Natural killer cell (primary cell): ENCODE results near the gene TENT5C. TPM values are rescaled to one million over a fixed set of nuclear protein-coding genes. Genes with fewer than 3 reads are reported as not detected.

Experiments used
- ATAC-seq, 3 donors: fragments of 150-1000 bp in 2 of 3; fragments of 200-7000 bp in 1 of 3; cut with Tn5 transposase; 1 replicate in 1 of 3; 2 replicates in 2 of 3; pipeline ENCODE4 v1.10.0; 2021; ENCODE audit warnings: mild to moderate bottlenecking in 2 of 3, moderate library complexity in 2 of 3
- DNase-seq, 2 donors: peaks; one replicate each; pipeline versions ENCODE4 v3.0.0 to v3.0.0-alpha.2; 2013 to 2021; ENCODE audit warnings: mixed read lengths in 1 of 2
- H3K27ac ChIP-seq: one replicate; pipeline ENCODE4 v1.5.1; 2013; ENCODE audit warnings: mild to moderate bottlenecking, low read length
- H3K27me3 ChIP-seq: one replicate; pipeline ENCODE4 v1.6.1; 2013; ENCODE audit warnings: low read length; ENCODE audit not compliant: control insufficient read depth, insufficient read depth
- H3K36me3 ChIP-seq: one replicate; pipeline ENCODE4 v1.6.1; 2013; ENCODE audit warnings: low read length; ENCODE audit not compliant: control insufficient read depth, insufficient read depth
- H3K4me1 ChIP-seq: one replicate; pipeline ENCODE4 v1.6.1; 2013; ENCODE audit warnings: low read length; ENCODE audit not compliant: control insufficient read depth, insufficient read depth
- H3K4me3 ChIP-seq: one replicate; pipeline ENCODE4 v1.5.1; 2013; ENCODE audit warnings: low read length
- H3K9me3 ChIP-seq: one replicate; pipeline ENCODE4 v1.6.1; 2013; ENCODE audit warnings: low read length; ENCODE audit not compliant: control insufficient read depth, insufficient read depth
- H3K27ac Mint-ChIP-seq, 2 donors: one replicate each; pipeline ENCODE4 v1.8.0; 2022; ENCODE audit warnings: mild to moderate bottlenecking in 2 of 2, mixed read lengths in 2 of 2, moderate library complexity in 1 of 2
- H3K27me3 Mint-ChIP-seq, 2 donors: one replicate each; pipeline ENCODE4 v1.8.0; 2022; ENCODE audit warnings: low read depth in 2 of 2, mixed read lengths in 2 of 2
- H3K36me3 Mint-ChIP-seq: one replicate; pipeline ENCODE4 v1.8.0; 2022; ENCODE audit warnings: mixed read lengths
- H3K4me1 Mint-ChIP-seq, 2 donors: one replicate each; pipeline ENCODE4 v1.8.0; 2022; ENCODE audit warnings: mixed read lengths in 2 of 2
- H3K4me3 Mint-ChIP-seq: one replicate; pipeline ENCODE4 v1.8.0; 2022; ENCODE audit warnings: mild to moderate bottlenecking, moderate library complexity, mixed read lengths
- H3K9me3 Mint-ChIP-seq, 2 donors: one replicate each; pipeline ENCODE4 v1.8.0; 2022; ENCODE audit warnings: mixed read lengths in 2 of 2
- WGBS: methylation state at CpG from one replicate; pipeline ENCODE4 v1.1.7; 2013; ENCODE audit warnings: missing lambda C conversion rate; ENCODE audit not compliant: insufficient coverage; 5-methylcytosine and 5-hydroxymethylcytosine counted together
- intact Hi-C: fragments of 100-400 bp; cut with micrococcal nuclease; formaldehyde crosslinking; loops from one replicate; pipeline ENCODE4 v1.14.2; 2022
- total RNA-seq, 4 donors: library from RNA; stranded (reverse); fragments of 120-200 nt in 1 of 4; gene quantifications; one replicate each; pipeline versions ENCODE4 v1.2.3 to v1.2.4, GENCODE V29; 2013 to 2022
- TF ChIP-seq, protein P1 (sequence below): fragments of 200-600 bp; IDR thresholded peaks from one replicate; pipeline ENCODE4 v1.8.0; 2022; ENCODE audit warnings: antibody characterized with exemption

The TENT5C gene
- total RNA-seq, 3 donors from 2014 or later (not counting 1 experiment from before 2014, with no cell fraction given), result 80.6 to 109 (median 90.9) TPM

DNA sequence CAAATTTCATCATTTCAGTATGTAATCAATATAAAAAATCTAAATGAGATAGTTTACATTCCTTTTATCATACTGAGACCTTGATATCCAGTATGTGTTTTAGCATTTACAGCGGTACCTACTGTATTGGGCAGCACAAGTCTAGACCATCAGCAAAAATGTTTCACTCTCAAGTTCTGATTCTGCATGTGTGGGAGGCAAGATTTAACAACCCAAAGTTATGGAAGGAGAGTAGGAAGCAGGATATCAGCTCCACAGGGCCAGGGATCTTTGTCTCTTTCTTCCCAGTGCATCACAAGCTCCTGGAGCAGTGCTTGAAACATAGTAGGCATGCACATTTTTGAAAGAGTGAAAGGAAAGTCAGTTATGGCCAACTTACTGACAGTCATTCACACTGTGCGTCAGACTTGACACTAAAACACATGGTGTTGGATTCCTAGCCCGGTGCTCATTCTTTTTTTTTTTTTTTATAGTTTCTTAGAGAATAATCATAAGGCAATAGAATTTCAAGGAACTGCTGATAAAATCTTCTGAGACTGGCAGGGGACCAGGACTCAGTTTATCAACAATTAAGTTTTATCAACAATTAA, 6.1 kb downstream of the TENT5C start:
- WGBS, result 57% methylated on average over 3 of the region's 3 CpGs
- Mint-ChIP-seq H3K36me3 (peaks cover 6% of the 10 kb centered on the region), H3K9me3 (no peaks in the 10 kb centered on the region), H3K4me3 (peak overlapping the region; percentile 72), H3K27ac (peak overlapping the region; percentile 74 to 87), H3K27me3 (peaks cover 4 to 5% of the 10 kb centered on the region in 2 donors), H3K4me1 (peaks cover 85 to 95% of the 10 kb centered on the region in 2 donors)
- DNase-seq (no peak), ATAC-seq (peak in 1 of 3 donors; percentile 46)
- no peak overlapping the region for H3K4me3 ChIP-seq
- TF ChIP-seq, protein P1, sequence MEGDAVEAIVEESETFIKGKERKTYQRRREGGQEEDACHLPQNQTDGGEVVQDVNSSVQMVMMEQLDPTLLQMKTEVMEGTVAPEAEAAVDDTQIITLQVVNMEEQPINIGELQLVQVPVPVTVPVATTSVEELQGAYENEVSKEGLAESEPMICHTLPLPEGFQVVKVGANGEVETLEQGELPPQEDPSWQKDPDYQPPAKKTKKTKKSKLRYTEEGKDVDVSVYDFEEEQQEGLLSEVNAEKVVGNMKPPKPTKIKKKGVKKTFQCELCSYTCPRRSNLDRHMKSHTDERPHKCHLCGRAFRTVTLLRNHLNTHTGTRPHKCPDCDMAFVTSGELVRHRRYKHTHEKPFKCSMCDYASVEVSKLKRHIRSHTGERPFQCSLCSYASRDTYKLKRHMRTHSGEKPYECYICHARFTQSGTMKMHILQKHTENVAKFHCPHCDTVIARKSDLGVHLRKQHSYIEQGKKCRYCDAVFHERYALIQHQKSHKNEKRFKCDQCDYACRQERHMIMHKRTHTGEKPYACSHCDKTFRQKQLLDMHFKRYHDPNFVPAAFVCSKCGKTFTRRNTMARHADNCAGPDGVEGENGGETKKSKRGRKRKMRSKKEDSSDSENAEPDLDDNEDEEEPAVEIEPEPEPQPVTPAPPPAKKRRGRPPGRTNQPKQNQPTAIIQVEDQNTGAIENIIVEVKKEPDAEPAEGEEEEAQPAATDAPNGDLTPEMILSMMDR, result no peak
- no peaks in the 10 kb centered on the region for H3K27me3 ChIP-seq
- peaks cover 1% of the 10 kb centered on the region for H3K36me3 ChIP-seq
- H3K4me1 ChIP-seq, result peaks cover 64% of the 10 kb centered on the region
- no peaks in the 10 kb centered on the region for H3K9me3 ChIP-seq
- intact Hi-C loops, result no loop called here
- H3K27ac ChIP-seq, result no peak overlapping the region

DNA sequence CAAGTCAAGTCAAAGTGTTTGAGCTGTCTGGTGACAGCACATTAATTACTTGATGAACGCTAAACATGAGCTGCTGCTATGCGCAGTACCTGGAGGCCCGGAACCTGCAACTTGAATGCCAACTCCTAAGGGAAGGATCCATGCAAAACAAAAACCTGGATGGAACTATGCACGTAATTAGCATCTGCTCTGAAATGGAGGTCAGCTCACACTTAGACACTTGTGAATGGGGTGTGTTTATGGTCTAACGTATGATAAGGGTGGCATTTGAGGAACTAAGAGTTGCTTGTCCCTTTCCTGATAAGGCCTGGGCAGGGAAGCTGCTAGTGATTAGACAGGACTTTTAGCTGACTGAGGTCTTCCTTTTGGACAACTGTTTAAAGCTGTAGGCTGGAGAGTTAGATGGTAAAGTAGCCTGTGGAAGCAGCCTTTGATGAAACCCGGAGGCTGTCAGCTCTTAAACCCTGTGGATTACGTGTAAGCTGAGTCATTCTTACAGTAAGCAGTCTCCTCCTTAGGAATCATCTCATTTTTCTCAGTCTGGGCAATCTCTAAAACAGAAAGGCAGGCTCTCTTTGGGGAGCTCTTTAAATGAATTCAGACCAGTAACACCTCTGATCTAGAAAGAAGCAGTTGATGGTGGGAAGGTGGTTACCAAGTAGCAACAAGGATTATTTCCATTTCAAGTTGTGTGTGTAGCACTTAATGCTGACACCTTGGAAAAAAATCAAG, 6.8 kb downstream of the TENT5C start:
- Mint-ChIP-seq H3K36me3 (peaks cover 6% of the 10 kb centered on the region), H3K4me3 (peak overlapping the region; percentile 42), H3K4me1 (peaks cover 78 to 94% of the 10 kb centered on the region in 2 donors), H3K9me3 (no peaks in the 10 kb centered on the region), H3K27me3 (peaks cover 4 to 5% of the 10 kb centered on the region in 2 donors), H3K27ac (peak overlapping the region; percentile 74 to 87)
- H3K36me3 ChIP-seq, result peaks cover 1% of the 10 kb centered on the region
- TF ChIP-seq, protein P1, result no peak
- DNase-seq (no peak), ATAC-seq (peak in 2 of 3 donors; percentile 19 to 35)
- H3K4me1 ChIP-seq, result peaks cover 57% of the 10 kb centered on the region
- intact Hi-C loops, result no loop called here
- H3K9me3 ChIP-seq, result no peaks in the 10 kb centered on the region
- no peaks in the 10 kb centered on the region for H3K27me3 ChIP-seq
- H3K27ac ChIP-seq, result no peak overlapping the region
- WGBS, result 54% methylated on average over 7 of the region's 7 CpGs
- H3K4me3 ChIP-seq, result no peak overlapping the region

DNA sequence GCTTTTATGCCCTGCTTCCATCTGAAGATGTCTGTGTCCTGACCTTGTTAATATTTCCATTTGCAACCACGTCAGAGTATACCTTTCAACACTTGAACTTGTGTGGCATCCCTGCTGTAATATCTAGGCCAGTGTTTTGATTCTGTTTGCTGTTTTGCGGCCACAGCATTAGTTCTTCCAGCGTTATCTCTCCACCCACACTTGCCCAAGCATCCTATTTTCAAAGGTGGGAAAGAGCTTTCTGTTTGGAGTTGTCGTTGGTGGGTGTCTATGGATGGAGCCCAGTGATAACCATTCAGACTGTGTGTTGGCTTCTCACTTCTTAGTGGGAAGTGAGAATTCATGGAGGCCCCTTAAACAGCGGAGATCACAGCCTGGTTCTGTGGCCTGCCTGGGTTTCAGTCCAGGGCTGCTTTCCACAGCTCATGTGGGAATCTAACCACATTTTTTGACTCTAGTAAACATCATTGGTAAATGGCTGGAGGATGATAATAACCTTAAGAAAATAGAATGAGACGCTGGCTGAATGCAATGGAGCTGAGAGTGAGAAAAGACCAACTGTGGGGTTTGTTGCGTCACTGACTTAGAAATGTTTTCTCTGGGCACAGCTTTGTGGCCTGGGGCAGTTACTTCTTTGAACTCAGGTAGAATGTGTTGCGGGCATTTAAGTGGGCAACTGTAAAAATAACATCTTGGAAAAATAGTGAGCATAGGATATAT, 7.6 kb downstream of the TENT5C start:
- H3K9me3 Mint-ChIP-seq, result no peaks in the 10 kb centered on the region
- peaks cover 1% of the 10 kb centered on the region for H3K36me3 ChIP-seq
- no peak overlapping the region for H3K4me3 Mint-ChIP-seq
- peaks cover 76 to 93% of the 10 kb centered on the region in 2 donors for H3K4me1 Mint-ChIP-seq
- H3K27ac ChIP-seq, result no peak overlapping the region
- no peaks in the 10 kb centered on the region for H3K27me3 ChIP-seq
- H3K4me1 ChIP-seq, result peaks cover 50% of the 10 kb centered on the region
- H3K36me3 Mint-ChIP-seq, result peaks cover 6% of the 10 kb centered on the region
- TF ChIP-seq, protein P1, result no peak
- DNase-seq (no peak), ATAC-seq (no peak)
- H3K9me3 ChIP-seq, result no peaks in the 10 kb centered on the region
- H3K4me3 ChIP-seq, result no peak overlapping the region
- peaks cover 4 to 5% of the 10 kb centered on the region in 2 donors for H3K27me3 Mint-ChIP-seq
- intact Hi-C loops, result no loop called here
- peak overlapping the region; percentile 74 to 87 for H3K27ac Mint-ChIP-seq
- WGBS, result 93% methylated on average over 7 of the region's 8 CpGs
